Lower leg skin (tissue), 3 donors: Measurements from ENCODE around the gene HSPH1.
"Not testable (repeated sequence)": the region's sequence is repeated elsewhere in the genome, so short reads cannot be mapped to it uniquely, and the experiment has no call there.

Experiments
- CTCF ChIP-seq, 3 donors: fragments of 450-650 bp; IDR thresholded peaks; one replicate each; pipeline ENCODE4 v1.5.1; 2016; ENCODE audit warnings: antibody characterized with exemption in 3 of 3, mild to moderate bottlenecking in 3 of 3, moderate library complexity in 2 of 3
- POLR2A ChIP-seq, 2 donors: fragments of 450-650 bp; IDR thresholded peaks; one replicate each; pipeline ENCODE4 v1.6.1; 2016 to 2017; ENCODE audit warnings: antibody characterized with exemption in 2 of 2, mild to moderate bottlenecking in 1 of 2, moderate library complexity in 1 of 2

GRCh38 chr13:31097911-31098434 is 63.7 kb downstream of the HSPH1 start:
- not testable (repeated sequence) for TF ChIP-seq CTCF, POLR2A (IDR thresholded peaks at IDR 0.05)
